DMS 273 treated with DMSO at 0.1 percent for 48 hours (cell line): ENCODE results near the gene GLB1L3.
"Not testable (repeated sequence)": the region's sequence is repeated elsewhere in the genome, so short reads cannot be mapped to it uniquely, and the experiment has no call there.

Experiments used
- DNase-seq: peaks from one replicate; lab custom pipeline; 2025; lab: John Stamatoyannopoulos, UW

Gene GLB1L3

GRCh38 chr11:134250675-134251074 lies 25.5 kb upstream of the GLB1L3 start:
- DNase-seq: no peak

GRCh38 chr11:134252346-134253187 lies 23.6 kb upstream of the GLB1L3 start:
- DNase-seq: no peak

GRCh38 chr11:134253188-134253993 lies 22.8 kb upstream of the GLB1L3 start, which contains the start of the genes ACAD8 and THYN1:
ACAD8 (plus strand) TSS chr11:134253568; CDS start chr11:134253601, 33 bp downstream.
THYN1 (minus strand) TSS chr11:134253352; CDS start chr11:134252882, 470 bp downstream.
- DNase-seq: peak; percentile 86

GRCh38 chr11:134254433-134255183 lies 21.6 kb upstream of the GLB1L3 start:
- DNase-seq: no peak

GRCh38 chr11:134255184-134255561 lies 21.0 kb upstream of the GLB1L3 start:
- DNase-seq: not testable (repeated sequence)

- no peak for DNase-seq
Observed at GRCh38 chr11:134257101-134257500, 19.1 kb upstream of the GLB1L3 start.

GRCh38 chr11:134258577-134258976 lies 17.6 kb upstream of the GLB1L3 start:
- DNase-seq: no peak

- no peak for DNase-seq
Observed at GRCh38 chr11:134260503-134260902, 15.7 kb upstream of the GLB1L3 start.

GRCh38 chr11:134260983-134261382 lies 15.2 kb upstream of the GLB1L3 start:
- no peak for DNase-seq

- no peak for DNase-seq
Observed at GRCh38 chr11:134261626-134262488, 14.3 kb upstream of the GLB1L3 start.

- DNase-seq: no peak
Observed at GRCh38 chr11:134264966-134265764, 11.0 kb upstream of the GLB1L3 start.

- DNase-seq: no peak
Observed at GRCh38 chr11:134266440-134266839, 9.7 kb upstream of the GLB1L3 start.

- no peak for DNase-seq
Observed at GRCh38 chr11:134266841-134267251, 9.3 kb upstream of the GLB1L3 start.

GRCh38 chr11:134267461-134267860 lies 8.7 kb upstream of the GLB1L3 start:
- no peak for DNase-seq

- DNase-seq: no peak
Observed at GRCh38 chr11:134267966-134268365, 8.2 kb upstream of the GLB1L3 start.

- no peak for DNase-seq
Observed at GRCh38 chr11:134270250-134270714, 5.9 kb upstream of the GLB1L3 start.

GRCh38 chr11:134271978-134272377 lies 4.2 kb upstream of the GLB1L3 start:
- DNase-seq: no peak

- DNase-seq: no peak
Observed at GRCh38 chr11:134272381-134273316, 3.5 kb upstream of the GLB1L3 start.

GRCh38 chr11:134273317-134273712 lies 2.9 kb upstream of the GLB1L3 start:
- DNase-seq: no peak
